Ascending aorta (tissue), 2 donors: ENCODE data around the gene OR5L2. TPM values are rescaled to one million over a fixed set of nuclear protein-coding genes. Genes with fewer than 3 reads are reported as not detected.
"Not testable (repeated sequence)": the region's sequence is repeated elsewhere in the genome, so short reads cannot be mapped to it uniquely, and the experiment has no call there.

Experiments
- DNase-seq, 2 donors: peaks; one replicate each; pipeline ENCODE4 v3.0.0-alpha.2; 2019; ENCODE audit warnings: low spot score in 2 of 2
- H3K27ac ChIP-seq, 2 donors: fragments of 200-600 bp; sonication (generic); one replicate each; pipeline ENCODE4 v1.5.1; 2016 to 2017; ENCODE audit warnings: mild to moderate bottlenecking in 1 of 2
- H3K27me3 ChIP-seq: fragments of 200-600 bp; sonication (generic); one replicate; pipeline ENCODE4 v1.5.1; 2017
- H3K36me3 ChIP-seq, 2 donors: fragments of 200-600 bp; sonication (generic); one replicate each; pipeline ENCODE4 v1.5.1; 2016
- H3K4me1 ChIP-seq, 2 donors: fragments of 200-600 bp; sonication (generic); one replicate each; pipeline ENCODE4 v1.5.1; 2016 to 2017; ENCODE audit warnings: mild to moderate bottlenecking in 1 of 2
- H3K4me3 ChIP-seq, 2 donors: fragments of 200-600 bp; sonication (generic); one replicate each; pipeline ENCODE4 v1.5.1; 2016 to 2017; ENCODE audit warnings: mild to moderate bottlenecking in 1 of 2
- H3K9me3 ChIP-seq, 2 donors: fragments of 200-600 bp; sonication (generic); one replicate each; pipeline ENCODE4 v1.5.1; 2016
- intact Hi-C: fragments of 100-400 bp; cut with DNase I; formaldehyde crosslinking; loops from one replicate; pipeline ENCODE4 v1.15.1; 2023
- total RNA-seq: library from RNA; depleted of rRNA; stranded (reverse); fragments of >200 nt; gene quantifications from one replicate; pipeline ENCODE4 v1.1.0, GENCODE V29; 2016

The OR5L2 gene
- total RNA-seq, 1 donor from 2014 or later = not detected

GRCh38 chr11:55873146-55873545, 46.1 kb downstream of the OR5L2 start:
- DNase-seq, H3K27me3 ChIP-seq, intact Hi-C loops, H3K4me1 ChIP-seq, H3K4me3 ChIP-seq, H3K36me3 ChIP-seq, H3K27ac ChIP-seq, H3K9me3 ChIP-seq: not testable (repeated sequence)

Other genes with a start within 250 kb of the OR5L2 start
- not detected for gene OR4C11, start 219.6 kb upstream of the OR5L2 start, total RNA-seq
- gene OR4P4, start 192.1 kb upstream of the OR5L2 start, total RNA-seq = not detected
- gene OR4S2, start 178.9 kb upstream of the OR5L2 start, total RNA-seq = not detected
- gene OR4C6, start 165.0 kb upstream of the OR5L2 start, total RNA-seq = not detected
- not detected for gene OR5D13, start 53.8 kb upstream of the OR5L2 start, total RNA-seq
- not detected for gene OR5D14, start 31.7 kb upstream of the OR5L2 start, total RNA-seq
- not detected for gene OR5L1, start 15.9 kb upstream of the OR5L2 start, total RNA-seq
- gene OR5D18, start 7.6 kb upstream of the OR5L2 start, total RNA-seq = not detected
- not detected for gene OR5D16, start 11.5 kb downstream of the OR5L2 start, total RNA-seq
- gene TRIM51, start 56.1 kb downstream of the OR5L2 start, total RNA-seq = not detected
- not detected for gene OR5W2, start 87.4 kb downstream of the OR5L2 start, total RNA-seq
- gene OR5I1, start 109.2 kb downstream of the OR5L2 start, total RNA-seq = not detected
- 0.64 TPM for gene OR10AG1, start 142.7 kb downstream of the OR5L2 start, total RNA-seq
- gene OR5F1, start 167.4 kb downstream of the OR5L2 start, total RNA-seq = not detected
- not detected for gene OR5AS1, start 200.4 kb downstream of the OR5L2 start, total RNA-seq